GM18873 (cell line): ENCODE results near the gene PRSS3.
"Not testable (repeated sequence)": the region's sequence is repeated elsewhere in the genome, so short reads cannot be mapped to it uniquely, and the experiment has no call there.

ENCODE experiments used
- ATAC-seq: cut with Tn5 transposase; IDR thresholded peaks from one replicate; pipeline ENCODE4 v1.9.1; 2021; ENCODE audit warnings: mild to moderate bottlenecking, moderate library complexity, moderate number of reproducible peaks; ENCODE audit not compliant: unreplicated experiment, low FRiP score

PRSS3 gene

DNA sequence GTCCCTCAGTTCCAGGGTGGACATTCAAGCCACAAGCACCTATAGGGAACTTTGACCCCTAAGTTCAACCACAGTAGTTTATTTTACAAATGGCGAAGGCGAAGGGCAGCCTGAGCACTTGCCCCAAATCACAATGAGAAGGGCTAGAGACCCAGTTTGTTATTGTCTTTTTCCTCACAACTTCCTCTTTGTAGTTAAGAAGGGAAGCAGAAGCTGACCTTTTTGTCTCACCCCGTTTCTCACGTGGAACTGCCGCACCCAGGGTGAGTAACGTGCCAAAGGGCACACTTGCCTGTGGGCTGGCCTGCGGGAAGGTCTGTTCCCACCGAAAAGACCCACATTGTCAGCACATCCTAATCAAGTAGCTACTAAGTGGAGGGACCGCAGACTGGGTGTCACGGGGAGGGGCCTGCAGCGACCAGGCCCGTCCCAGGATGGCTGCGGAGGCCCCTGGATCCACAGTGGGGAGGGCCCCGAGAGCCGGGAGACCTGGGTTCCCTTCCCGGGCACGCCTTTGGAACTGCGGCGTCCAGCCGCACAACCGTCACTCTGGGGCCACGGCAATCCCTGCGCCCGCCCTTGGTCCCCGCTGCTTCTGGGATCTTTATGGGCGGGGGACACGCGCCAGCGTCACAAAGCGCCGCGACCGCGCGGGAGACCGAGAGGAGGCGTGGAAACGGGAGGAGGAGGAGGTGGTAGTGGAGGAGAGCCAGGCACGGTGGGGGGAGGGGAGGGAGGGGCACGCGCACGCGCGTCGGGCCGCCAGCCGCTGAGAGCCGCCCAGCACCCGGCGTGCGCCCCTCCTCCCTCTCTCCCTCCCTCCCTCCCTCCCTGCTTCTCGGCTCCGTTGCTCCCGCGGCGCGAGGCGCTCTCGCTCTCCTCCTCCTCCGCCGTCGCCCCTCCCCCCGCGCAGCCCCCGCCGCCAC, 21.2 kb downstream of the PRSS3 start, which contains the start of gene UBE2R2:
TSS of gene UBE2R2 (plus strand) at position 834 of the 926 bp plus-strand sequence. CDS start 598 bp downstream, outside the sequence.
- peak; percentile 42 for ATAC-seq

DNA sequence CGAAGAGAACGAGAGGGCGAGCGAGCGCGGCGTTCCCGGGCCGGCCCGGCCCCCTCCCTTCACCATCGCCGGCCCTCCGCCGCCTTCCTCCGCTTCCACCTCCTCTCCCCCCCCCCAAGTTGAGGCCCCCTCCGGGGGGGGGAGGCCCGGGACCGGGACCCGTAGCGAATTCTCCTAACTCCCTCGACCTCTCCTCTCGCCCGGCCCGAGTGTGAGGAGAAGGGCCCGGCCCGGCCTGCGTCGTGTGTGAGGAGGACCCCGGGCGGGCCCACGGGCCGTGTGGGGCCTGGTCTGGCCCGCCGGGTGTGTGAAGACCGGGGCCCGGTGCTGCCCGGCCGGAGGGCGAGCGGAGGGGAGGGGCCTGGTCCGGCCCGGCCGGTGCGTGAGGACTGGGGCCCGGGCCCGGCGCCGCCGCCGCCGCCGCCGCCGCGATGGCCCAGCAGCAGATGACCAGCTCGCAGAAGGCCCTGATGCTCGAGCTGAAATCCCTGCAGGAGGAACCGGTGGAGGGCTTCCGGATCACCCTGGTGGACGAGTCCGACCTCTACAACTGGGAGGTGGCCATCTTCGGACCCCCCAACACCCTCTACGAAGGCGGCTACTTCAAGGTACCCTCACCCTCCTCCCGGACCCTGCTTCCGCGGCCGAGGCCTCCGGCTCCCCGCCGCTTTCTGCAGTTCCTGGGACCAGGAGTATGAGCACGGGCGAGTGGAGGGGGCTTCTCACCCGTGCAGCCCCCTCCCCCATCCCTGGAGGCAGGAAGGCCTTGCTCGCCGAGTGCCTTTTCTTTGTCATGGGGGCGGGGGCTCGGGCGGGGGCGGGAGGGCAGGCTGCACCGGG, 22.2 kb downstream of the PRSS3 start:
- ATAC-seq = no peak

DNA sequence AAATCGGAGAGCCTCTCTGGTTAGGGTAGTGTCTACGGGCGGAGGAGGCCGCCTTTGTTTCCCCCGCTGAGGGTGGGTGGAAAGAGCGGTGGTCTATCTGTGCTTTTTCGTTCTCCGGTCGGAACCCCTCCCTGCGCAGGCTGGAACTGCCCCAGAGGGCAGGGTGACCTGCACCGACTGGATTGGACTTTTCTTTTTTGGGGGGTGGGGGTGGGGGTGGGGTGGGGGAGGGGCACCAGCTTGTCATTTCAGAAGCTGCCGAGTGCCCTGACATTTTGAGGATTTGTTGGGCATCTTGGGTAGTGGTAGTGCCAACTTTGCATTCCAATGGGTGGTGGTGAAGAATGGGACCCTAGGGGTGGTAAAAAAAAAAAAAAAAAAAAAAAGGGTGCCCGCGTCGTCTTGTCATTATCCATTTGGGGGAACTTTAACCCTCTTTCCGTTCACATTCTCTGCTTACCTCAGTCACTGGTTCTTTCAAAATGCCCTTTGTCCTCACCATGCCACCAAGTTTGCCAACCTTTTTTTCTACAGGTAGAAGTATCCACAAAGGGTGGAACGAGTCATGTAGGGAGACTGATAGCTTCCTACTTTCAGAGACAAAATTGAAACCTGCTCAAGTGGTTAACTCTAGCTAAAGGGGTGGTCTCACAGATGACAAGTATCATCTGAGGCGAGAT, 22.9 kb downstream of the PRSS3 start:
- no peak for ATAC-seq

DNA sequence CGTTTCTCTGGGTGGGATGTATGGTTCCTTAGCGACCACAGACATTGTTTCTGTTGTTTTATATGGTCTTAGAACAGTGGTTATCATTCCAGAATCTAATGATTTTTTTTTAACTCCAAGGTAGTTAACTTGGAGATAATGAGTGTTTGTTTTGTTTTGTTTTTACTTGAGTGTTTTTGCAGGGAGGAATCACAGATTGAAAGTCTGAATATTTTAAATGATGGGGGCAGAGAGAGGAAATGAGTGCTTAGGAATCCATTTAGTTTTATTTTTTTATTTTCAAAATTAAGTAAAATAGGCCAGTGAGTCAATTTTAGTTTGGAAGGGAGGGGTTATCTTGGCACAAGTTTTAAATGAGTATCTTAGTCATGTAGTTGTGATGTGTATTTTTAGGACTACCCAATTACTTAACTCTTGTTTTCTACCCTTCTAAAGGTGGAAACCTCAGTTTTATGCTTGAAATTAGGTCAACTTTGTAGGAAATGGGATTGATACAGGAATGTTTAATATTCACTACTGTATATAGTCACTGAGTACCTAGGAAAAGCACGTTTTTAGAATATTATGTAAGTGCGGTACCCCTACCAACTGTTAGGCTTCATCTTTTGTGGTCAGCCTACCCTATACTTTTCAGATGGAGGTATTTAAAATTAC, 23.6 kb downstream of the PRSS3 start:
- no peak for ATAC-seq

DNA sequence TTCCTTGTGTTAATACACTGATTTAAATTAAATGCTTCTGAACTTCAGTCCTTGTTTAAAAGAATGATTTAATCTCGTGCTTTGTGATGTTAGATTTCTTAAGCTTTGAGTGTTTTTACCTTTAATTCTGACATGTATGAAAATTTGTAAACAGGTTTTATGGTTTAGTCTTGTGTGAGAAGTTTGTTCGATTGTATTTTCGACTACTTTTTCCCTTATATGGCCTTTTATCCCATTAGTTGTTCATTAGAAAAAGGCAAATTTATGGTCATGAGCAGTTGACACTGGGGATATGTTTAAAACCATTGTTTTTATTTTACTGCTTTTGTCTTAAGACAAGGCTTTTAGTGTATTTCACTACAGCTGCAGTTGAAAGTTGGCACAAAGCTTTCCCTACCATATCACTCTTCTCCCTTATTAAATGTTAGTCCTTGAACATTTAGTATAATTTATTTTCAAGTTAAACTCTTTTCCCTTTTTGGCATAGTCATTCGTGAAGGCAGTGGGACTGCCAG, 24.9 kb downstream of the PRSS3 start:
- ATAC-seq = no peak

DNA sequence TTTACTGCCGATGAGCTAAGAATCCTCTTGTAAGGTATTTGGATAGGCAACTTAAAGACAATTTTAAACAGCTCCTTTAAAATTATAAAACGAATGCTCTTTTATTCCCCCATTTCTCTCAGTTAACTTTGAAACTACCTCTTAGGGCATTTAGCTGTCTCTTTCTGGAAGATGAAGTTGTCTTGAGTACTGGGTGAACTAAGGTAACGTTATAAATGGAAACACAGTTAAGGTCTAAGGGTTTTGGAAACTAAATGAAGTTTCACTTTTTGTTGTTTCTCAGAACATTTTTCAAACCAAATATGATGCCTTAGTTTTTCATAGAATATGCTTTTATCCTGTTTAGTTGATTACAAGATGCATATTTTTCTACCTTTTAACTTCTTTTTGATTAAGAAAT, 28.4 kb downstream of the PRSS3 start:
- no peak for ATAC-seq

DNA sequence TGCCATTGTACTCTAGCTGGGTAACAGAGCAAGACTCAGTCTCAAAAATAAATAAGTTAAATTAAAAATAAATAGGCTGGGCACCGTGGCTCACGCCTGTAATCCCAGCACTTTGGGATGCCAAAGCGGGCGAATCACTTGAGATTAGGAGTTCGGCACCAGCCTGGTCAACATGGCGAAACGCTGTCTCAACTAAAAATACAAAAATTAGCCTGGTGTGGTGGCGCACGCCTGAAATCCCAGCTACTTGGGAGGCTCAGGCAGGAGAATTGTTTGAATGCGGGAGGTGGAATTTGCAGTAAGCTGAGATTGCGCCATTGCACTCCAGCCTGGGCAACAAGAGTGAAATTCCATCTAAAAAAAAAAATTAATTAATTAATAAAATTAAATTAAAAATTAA, 31.9 kb downstream of the PRSS3 start:
- not testable (repeated sequence) for ATAC-seq

DNA sequence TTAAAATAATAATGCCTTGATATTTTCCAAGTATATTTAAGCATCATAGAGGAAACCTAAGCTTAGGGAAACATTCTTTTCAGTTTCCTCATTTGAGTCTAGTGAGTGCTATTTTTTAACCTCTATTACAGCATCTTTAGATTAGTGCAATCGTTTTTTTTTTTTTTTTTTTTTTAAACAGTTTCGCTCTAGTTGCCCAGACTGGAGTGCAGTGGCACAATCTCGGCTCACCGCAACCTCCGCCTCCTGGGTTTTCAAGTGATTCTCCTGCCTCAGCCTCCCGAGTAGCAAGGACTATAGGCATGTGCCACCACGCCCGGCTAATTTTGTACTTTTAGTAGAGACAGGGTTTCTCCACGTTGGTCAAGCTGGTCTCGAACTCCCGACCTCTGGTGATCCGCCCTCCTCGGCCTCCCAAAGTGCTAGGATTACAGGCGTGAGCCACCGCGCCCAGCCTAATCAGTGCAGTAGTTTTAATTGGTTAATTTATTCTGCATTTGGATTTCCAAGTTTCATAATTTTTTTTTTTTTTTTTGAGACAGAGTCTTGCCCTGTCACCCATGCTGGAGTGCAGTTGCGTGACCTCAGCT, 34.4 kb downstream of the PRSS3 start:
- ATAC-seq = not testable (repeated sequence)

DNA sequence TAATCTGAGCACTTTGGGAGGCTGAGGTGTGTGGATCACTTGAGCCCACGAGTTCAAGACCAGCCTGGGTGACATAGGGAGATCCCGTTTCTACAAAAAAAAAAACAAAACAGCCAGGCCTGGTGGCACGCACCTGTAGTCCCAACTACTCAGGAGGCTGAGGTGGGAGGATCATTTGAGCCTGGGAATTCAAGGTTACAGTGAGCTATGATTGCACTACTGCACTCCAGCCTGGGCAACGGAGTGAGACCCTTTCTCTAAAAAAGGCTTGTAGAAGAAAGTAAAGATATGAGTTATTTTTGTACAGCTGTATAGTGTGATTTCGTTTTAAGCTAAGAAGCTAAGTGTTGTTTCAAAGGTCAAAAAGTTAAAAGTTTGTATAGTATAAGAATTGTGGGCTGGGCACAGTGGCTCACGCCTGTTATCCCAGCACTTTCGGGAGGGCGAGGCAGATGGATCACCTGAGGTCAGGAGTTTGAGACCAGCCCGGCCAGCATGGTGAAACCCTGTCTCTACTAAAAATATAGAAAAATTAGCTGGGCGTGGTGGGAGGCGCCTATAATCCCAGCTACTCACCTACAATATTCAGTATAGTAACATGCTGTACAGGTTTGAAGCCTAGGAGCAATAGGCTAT, 40.4 kb downstream of the PRSS3 start:
- ATAC-seq = no peak

DNA sequence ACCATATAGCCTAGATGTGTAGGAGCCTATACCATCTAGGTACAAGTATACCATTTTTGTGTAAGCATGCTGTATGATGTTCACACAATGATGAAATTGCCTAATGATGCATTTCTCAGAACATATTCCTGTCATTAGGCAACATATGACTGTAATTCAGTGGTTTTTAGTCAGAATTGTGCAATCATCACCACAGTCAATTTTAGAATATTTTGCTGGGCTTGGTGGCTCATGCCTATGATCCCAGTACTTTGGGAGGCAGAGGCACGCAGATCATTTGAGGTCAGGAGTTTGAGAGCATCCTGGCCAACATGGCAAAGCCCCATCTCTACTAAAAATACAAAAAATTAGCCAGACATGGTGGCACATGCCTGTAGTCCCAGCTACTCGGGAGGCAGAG, 40.9 kb downstream of the PRSS3 start:
- ATAC-seq = not testable (repeated sequence)

DNA sequence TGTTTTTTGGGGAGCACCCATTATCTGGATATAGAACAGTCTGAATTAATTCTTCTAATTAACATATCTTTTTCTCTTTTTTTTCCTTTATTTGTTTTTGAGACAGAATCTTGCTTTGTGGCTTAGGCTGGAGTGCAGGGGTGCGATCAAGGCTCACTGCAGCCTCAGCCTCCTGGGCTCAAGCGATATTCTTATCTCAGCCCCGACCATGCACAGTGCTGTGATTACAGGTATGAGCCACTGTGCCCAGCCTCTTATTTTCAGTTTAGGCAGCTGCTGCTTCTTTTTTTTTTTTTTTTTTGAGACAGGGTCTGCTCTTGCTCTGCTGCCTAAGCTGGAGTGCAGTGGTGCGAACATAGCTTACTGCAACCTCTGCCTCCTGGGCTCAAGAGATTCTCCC, 41.8 kb downstream of the PRSS3 start:
- ATAC-seq = no peak

DNA sequence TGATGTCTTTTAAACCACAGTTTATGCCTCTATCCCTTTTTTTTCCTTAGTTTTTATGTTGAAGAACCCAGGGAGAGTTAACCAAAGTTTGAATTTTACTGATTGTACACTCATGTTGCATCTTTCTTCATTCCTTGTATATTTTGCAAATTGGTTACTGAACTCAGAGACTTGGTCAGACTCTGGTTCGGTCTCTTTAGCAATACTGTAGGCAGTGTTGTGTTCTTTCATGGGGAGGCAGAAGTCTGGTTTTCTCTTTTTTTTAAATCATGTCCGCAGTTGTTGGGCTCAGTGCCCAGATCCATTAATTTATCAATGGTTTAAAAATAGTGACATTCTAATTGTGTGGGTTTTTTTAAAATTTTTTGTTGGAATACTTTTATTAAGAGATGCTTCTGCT, 45.0 kb downstream of the PRSS3 start:
- ATAC-seq = no peak

DNA sequence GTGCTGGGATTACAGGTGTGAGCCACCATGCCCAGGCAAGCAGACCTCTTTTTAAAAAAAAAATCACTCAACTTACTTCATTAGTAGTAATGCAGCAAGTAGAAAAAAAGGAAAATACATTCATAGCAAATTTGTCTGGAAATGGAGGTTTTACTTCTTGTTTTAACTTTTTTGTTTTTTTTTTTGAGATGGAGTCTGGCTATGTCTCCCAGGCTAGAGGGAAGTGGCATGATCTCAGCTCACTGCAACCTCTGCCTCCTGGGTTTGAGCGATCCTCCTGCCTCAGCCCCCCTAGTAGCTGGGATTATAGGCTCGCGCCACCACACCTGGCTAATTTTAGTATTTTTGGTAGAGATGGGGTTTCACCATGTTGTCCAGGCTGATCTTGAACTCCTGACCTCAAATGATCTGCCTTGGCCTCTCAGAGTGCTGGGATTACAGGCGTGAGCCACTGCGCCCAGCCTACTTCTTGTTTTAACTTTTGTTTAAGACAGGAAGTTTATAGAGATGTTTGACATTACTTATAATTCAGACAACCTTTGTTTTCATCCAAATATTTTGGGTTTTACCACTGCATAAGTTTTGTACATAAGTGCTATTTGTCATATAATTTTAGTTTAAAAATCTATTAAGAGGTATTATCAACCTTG, 48.1 kb downstream of the PRSS3 start:
- ATAC-seq = no peak

DNA sequence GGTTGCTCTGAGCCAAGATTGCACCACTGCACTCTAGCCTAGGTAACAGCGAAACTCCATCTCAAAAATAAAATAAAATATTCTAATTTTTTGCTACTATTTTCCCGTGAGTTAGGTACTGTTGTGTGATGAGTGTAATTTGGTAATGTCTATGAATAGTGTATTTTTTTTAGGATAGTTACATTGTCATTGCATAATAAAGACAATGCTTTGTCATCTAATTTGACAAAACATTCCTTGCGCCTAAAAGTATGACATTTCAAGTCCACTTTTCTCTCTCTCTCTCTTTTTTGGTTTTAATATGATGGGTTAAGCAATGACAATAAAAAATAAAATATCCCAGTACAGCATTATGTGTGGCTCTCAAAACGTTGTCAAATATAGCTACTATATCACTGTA, 50.9 kb downstream of the PRSS3 start:
- no peak for ATAC-seq

DNA sequence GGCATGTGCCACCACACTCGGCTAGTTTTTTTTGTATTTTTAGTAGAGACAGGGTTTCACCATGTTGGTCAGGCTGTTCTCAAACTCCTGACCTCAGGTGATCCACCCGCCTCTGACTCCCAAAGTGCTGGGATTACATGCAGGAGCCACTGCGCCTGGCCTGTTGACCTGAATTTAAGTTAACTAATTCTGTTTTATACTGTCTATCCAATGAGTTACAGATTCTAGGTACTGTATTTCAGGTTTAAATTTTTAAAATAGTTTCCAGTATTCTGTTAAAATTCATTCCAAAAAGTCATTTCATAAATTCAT, 52.5 kb downstream of the PRSS3 start:
- ATAC-seq = not testable (repeated sequence)
